Fibroblast of lung (primary cell): ENCODE data around the gene ABHD16B. TPM values are rescaled to one million over a fixed set of nuclear protein-coding genes. Genes with fewer than 3 reads are reported as not detected.

Source experiments
- DNase-seq, 2 donors: peaks; one replicate each; pipeline versions ENCODE4 v3.0.0 to v3.0.0-alpha.2; 2010; ENCODE audit warnings: low read depth in 2 of 2
- H2AFZ ChIP-seq: 2 replicates; pipeline ENCODE4 v1.5.1; 2012; ENCODE audit warnings: low read length, control low read depth, inconsistent platforms
- H3K27ac ChIP-seq: 2 replicates; pipeline ENCODE4 v1.5.1; 2011; ENCODE audit warnings: low read length, control low read depth; ENCODE audit not compliant: insufficient read depth
- H3K27me3 ChIP-seq: 2 replicates; pipeline ENCODE4 v1.5.1; 2011; ENCODE audit warnings: mild to moderate bottlenecking, low read length; ENCODE audit not compliant: control insufficient read depth, insufficient read depth
- H3K36me3 ChIP-seq: 2 replicates; pipeline ENCODE4 v1.5.1; 2011; ENCODE audit warnings: low read length; ENCODE audit not compliant: control insufficient read depth, insufficient read depth
- H3K4me1 ChIP-seq: 2 replicates; pipeline ENCODE4 v1.5.1; 2011; ENCODE audit warnings: low read length; ENCODE audit not compliant: control insufficient read depth, insufficient read depth; ENCODE audit errors: extremely low read depth
- H3K4me2 ChIP-seq: 2 replicates; pipeline ENCODE4 v1.5.1; 2011; ENCODE audit warnings: low read length, control low read depth; ENCODE audit not compliant: insufficient read depth; ENCODE audit errors: extremely low read depth
- H3K4me3 ChIP-seq, 4 experiments: fragments of 200-600 bp in 1 of 4; sonication (generic) in 1 of 4; replicated peaks in 1 of 4; 2 replicates each; pipeline ENCODE4 v1.5.1; 2011 to 2016; ENCODE audit warnings: low read length in 4 of 4, low read depth in 3 of 4, mild to moderate bottlenecking in 3 of 4, control low read depth in 2 of 4, inconsistent platforms in 1 of 4, mixed read lengths in 1 of 4; ENCODE audit not compliant: insufficient read depth in 1 of 4; ENCODE audit errors: control extremely low read depth in 1 of 4
- H3K79me2 ChIP-seq: 2 replicates; pipeline ENCODE4 v1.5.1; 2012; ENCODE audit warnings: mild to moderate bottlenecking, low read length, inconsistent platforms; ENCODE audit not compliant: control insufficient read depth, insufficient read depth
- H3K9ac ChIP-seq: 2 replicates; pipeline ENCODE4 v1.5.1; 2011; ENCODE audit warnings: mild to moderate bottlenecking, low read length, control low read depth; ENCODE audit not compliant: insufficient read depth
- H3K9me3 ChIP-seq: 2 replicates; pipeline ENCODE4 v1.5.1; 2012; ENCODE audit warnings: low read depth, low read length; ENCODE audit not compliant: control insufficient read depth, insufficient read depth
- H4K20me1 ChIP-seq: 2 replicates; pipeline ENCODE4 v1.5.1; 2011; ENCODE audit warnings: low read length; ENCODE audit not compliant: control insufficient read depth, insufficient read depth; ENCODE audit errors: extremely low read depth
- CTCF ChIP-seq, 2 donors: IDR thresholded peaks in 1 of 2; conservative IDR thresholded peaks in 1 of 2; 1 replicate in 1 of 2; 2 replicates in 1 of 2; pipeline ENCODE4 v1.5.1; 2011 to 2012; ENCODE audit warnings: low read length in 2 of 2, control low read depth in 1 of 2, inconsistent platforms in 1 of 2, low read depth in 1 of 2, mild to moderate bottlenecking in 1 of 2
- EZH2 ChIP-seq: IDR thresholded peaks from 2 replicates; pipeline ENCODE4 v1.5.1; 2012; ENCODE audit warnings: low read length, control low read depth, mild to moderate bottlenecking; ENCODE audit errors: missing control alignments
- polyA plus RNA-seq, 2 donors: library from polyadenylated mRNA; depleted of rRNA in 1 of 2; stranded (reverse) in 1 of 2; unstranded in 1 of 2; fragments of >200 nt; gene quantifications; 2 replicates each; pipeline ENCODE4 v1.2.1, GENCODE V29; 2011 to 2012; ENCODE audit warnings: missing spikeins in 1 of 2
- total RNA-seq: library from RNA; depleted of rRNA; stranded (reverse); fragments of >200 nt; gene quantifications from 2 replicates; pipeline ENCODE4 v1.2.1, GENCODE V29; 2014

ABHD16B gene
- total and polyA plus RNA-seq, 2 donors (not counting 1 experiment from before 2014, with no cell fraction given): not detected

- H2AFZ ChIP-seq: no peak overlapping the region
- peaks cover 4% of the 10 kb centered on the region for H3K4me1 ChIP-seq
- peaks cover 32% of the 10 kb centered on the region for H3K79me2 ChIP-seq
- H3K9ac ChIP-seq: no peak overlapping the region
- H3K27me3 ChIP-seq: no peaks in the 10 kb centered on the region
- peak overlapping the region; percentile 87 for H3K4me2 ChIP-seq
- peak overlapping the region in 1 of 4 experiments; percentile 66 for H3K4me3 ChIP-seq
- TF ChIP-seq CTCF (conservative IDR thresholded peaks at IDR 0.05 in 1 of 2, IDR thresholded peaks at IDR 0.05 in 1 of 2; ENCODE audit: low read depth in 1 of 2, low read length in 2 of 2): no peak
- no peak for TF ChIP-seq EZH2
- no peaks in the 10 kb centered on the region for H3K9me3 ChIP-seq
- H3K27ac ChIP-seq: no peak overlapping the region
- H4K20me1 ChIP-seq: peaks cover 3% of the 10 kb centered on the region
- DNase-seq: peak in 1 of 2 donors; percentile 20
- H3K36me3 ChIP-seq: peaks cover 25% of the 10 kb centered on the region
Observed at GRCh38 chr20:63893999-63894357, 32.7 kb downstream of the ABHD16B start.

- H2AFZ ChIP-seq: peak within 1 kb of the TSS; percentile 8
- TF ChIP-seq EZH2: no peak
- no peak for TF ChIP-seq CTCF (conservative IDR thresholded peaks at IDR 0.05 in 1 of 2, IDR thresholded peaks at IDR 0.05 in 1 of 2; ENCODE audit: low read depth in 1 of 2, low read length in 2 of 2)
- H3K9ac ChIP-seq: peak within 1 kb of the TSS; percentile 51
- peak within 1 kb of the TSS; percentile 73 for H3K27ac ChIP-seq
- H3K79me2 ChIP-seq: peaks cover 38% of the 10 kb centered on the region
- no peaks in the 10 kb centered on the region for H3K27me3 ChIP-seq
- H4K20me1 ChIP-seq: peaks cover 3% of the 10 kb centered on the region
- peaks cover 4% of the 10 kb centered on the region for H3K4me1 ChIP-seq
- peaks cover 19% of the 10 kb centered on the region for H3K36me3 ChIP-seq
- H3K4me3 ChIP-seq: peak within 1 kb of the TSS; percentile 64 to 94 (median 72)
- DNase-seq: peak; percentile 79 to 91
- peak within 1 kb of the TSS; percentile 97 for H3K4me2 ChIP-seq
- H3K9me3 ChIP-seq: no peaks in the 10 kb centered on the region
Observed at GRCh38 chr20:63894358-63895201, 33.3 kb downstream of the ABHD16B start, which contains the start of gene DNAJC5. TSS of gene DNAJC5 (plus strand) at chr20:63895126. CDS start at chr20:63928346, 33,220 bp downstream.

GRCh38 chr20:63895202-63895951 is 34.1 kb downstream of the ABHD16B start:
- H3K27me3 ChIP-seq: no peaks in the 10 kb centered on the region
- H3K4me3 ChIP-seq: peak overlapping the region; percentile 64 to 94 (median 72)
- peak overlapping the region; percentile 73 for H3K27ac ChIP-seq
- no peaks in the 10 kb centered on the region for H3K9me3 ChIP-seq
- H2AFZ ChIP-seq: no peak overlapping the region
- H3K9ac ChIP-seq: peak overlapping the region; percentile 51
- H4K20me1 ChIP-seq: peaks cover 3% of the 10 kb centered on the region
- no peak for TF ChIP-seq CTCF (conservative IDR thresholded peaks at IDR 0.05 in 1 of 2, IDR thresholded peaks at IDR 0.05 in 1 of 2; ENCODE audit: low read depth in 1 of 2, low read length in 2 of 2)
- no peak for DNase-seq
- peaks cover 15% of the 10 kb centered on the region for H3K36me3 ChIP-seq
- H3K4me2 ChIP-seq: peak overlapping the region; percentile 97
- peaks cover 4% of the 10 kb centered on the region for H3K4me1 ChIP-seq
- H3K79me2 ChIP-seq: peaks cover 45% of the 10 kb centered on the region
